Endothelial cell of umbilical vein (primary cell): Measurements from ENCODE around the gene KCNJ5. TPM values are rescaled to one million over a fixed set of nuclear protein-coding genes. Genes with fewer than 3 reads are reported as not detected.

Experiments used
- BruUV-seq: library from RNA; stranded (reverse); fragments of 400-500 nt; replicated peaks from 2 replicates; lab custom pipeline; 2021; lab: Mats Ljungman, UMichigan
- CTCF ChIA-PET: fragments of 300-600, 350-600 bp; sonication (Branson Sonifier 250); formaldehyde crosslinking; loops from one replicate; lab custom pipeline; 2021; ENCODE audit warnings: antibody characterized with exemption, inconsistent platforms; lab: Charles Lee
- POLR2A ChIA-PET: fragments of 300-600, 350-600 bp; sonication (Branson Sonifier 250); formaldehyde crosslinking; loops from one replicate; lab custom pipeline; 2021; ENCODE audit warnings: antibody characterized with exemption, inconsistent platforms; lab: Charles Lee
- DNase-seq: peaks from one replicate; pipeline ENCODE4 v3.0.0-alpha.2; 2011; ENCODE audit warnings: low read depth, low spot score
- FAIRE-seq: peaks from 2 replicates; lab custom pipeline; 2011; peaks lifted over from hg19 to GRCh38; lab: Jason Lieb, UNC
- H2AFZ ChIP-seq: 2 replicates; pipeline ENCODE4 v1.6.0; 2012; ENCODE audit warnings: low read depth, low read length, control low read depth, inconsistent platforms
- H3K27ac ChIP-seq: 2 replicates; pipeline ENCODE4 v1.5.1; 2011; ENCODE audit warnings: low read depth, mild to moderate bottlenecking, control low read depth, low read length, moderate library complexity; ENCODE audit not compliant: insufficient read depth
- H3K27me3 ChIP-seq, 2 experiments: 2 replicates each; pipeline versions ENCODE4 v1.6.0 to v1.6.1; 2011; ENCODE audit warnings: low read length in 2 of 2, mixed read lengths in 1 of 2; ENCODE audit not compliant: control insufficient read depth in 2 of 2, insufficient read depth in 2 of 2
- H3K36me3 ChIP-seq, 2 experiments: 2 replicates in 1 of 2; 3 replicates in 1 of 2; pipeline ENCODE4 v1.5.1; 2011; ENCODE audit warnings: low read length in 2 of 2, mild to moderate bottlenecking in 1 of 2, moderate library complexity in 1 of 2; ENCODE audit not compliant: control insufficient read depth in 2 of 2, insufficient read depth in 2 of 2; ENCODE audit errors: extremely low read depth in 1 of 2
- H3K4me1 ChIP-seq: 3 replicates; pipeline ENCODE4 v1.5.1; 2011; ENCODE audit warnings: mild to moderate bottlenecking, low read length; ENCODE audit not compliant: control insufficient read depth, insufficient read depth; ENCODE audit errors: extremely low read depth
- H3K4me2 ChIP-seq: 2 replicates; pipeline ENCODE4 v1.6.1; 2011; ENCODE audit warnings: low read length, control low read depth, mixed read lengths; ENCODE audit not compliant: insufficient read depth
- H3K4me3 ChIP-seq, 3 experiments: fragments of 200-600 bp in 1 of 3; sonication (generic), shearing (Covaris generic) in 1 of 3; replicated peaks in 1 of 3; 2 replicates each; pipeline ENCODE4 v1.5.1; 2011 to 2016; ENCODE audit warnings: control low read depth in 3 of 3, low read length in 3 of 3, mild to moderate bottlenecking in 2 of 3, inconsistent platforms in 1 of 3, low read depth in 1 of 3, moderate library complexity in 1 of 3; ENCODE audit not compliant: insufficient read depth in 1 of 3
- H3K79me2 ChIP-seq: 2 replicates; pipeline ENCODE4 v1.6.0; 2012; ENCODE audit warnings: low read length, inconsistent platforms; ENCODE audit not compliant: control insufficient read depth, insufficient read depth
- H3K9ac ChIP-seq: replicated peaks from 2 replicates; pipeline ENCODE3; 2011; ENCODE audit warnings: low read length, control low read depth; ENCODE audit not compliant: insufficient read depth; ENCODE audit errors: extremely low read depth
- H3K9me1 ChIP-seq: replicated peaks from 3 replicates; pipeline ENCODE4 v1.6.0; 2011; ENCODE audit warnings: mild to moderate bottlenecking, low read length; ENCODE audit not compliant: control insufficient read depth, insufficient read depth; ENCODE audit errors: extremely low read depth
- H3K9me3 ChIP-seq: replicated peaks from 2 replicates; pipeline ENCODE4 v1.5.1; 2012; ENCODE audit warnings: low read length, inconsistent platforms; ENCODE audit not compliant: control insufficient read depth, insufficient read depth
- H4K20me1 ChIP-seq: replicated peaks from 2 replicates; pipeline ENCODE3; 2011; ENCODE audit warnings: mild to moderate bottlenecking, low read length; ENCODE audit not compliant: control insufficient read depth, insufficient read depth; ENCODE audit errors: extremely low read depth
- EZH2 ChIP-seq: IDR thresholded peaks from 2 replicates; pipeline ENCODE4 v1.6.1; 2012; ENCODE audit warnings: borderline replicate concordance, low read depth, mild to moderate bottlenecking, moderate library complexity, low read length, inconsistent platforms; ENCODE audit not compliant: severe bottlenecking
- FOS ChIP-seq: IDR thresholded peaks from 2 replicates; pipeline ENCODE4 v1.6.1; 2011; ENCODE audit warnings: mild to moderate bottlenecking, low read length, moderate library complexity, borderline replicate concordance; ENCODE audit not compliant: insufficient read depth
- JUN ChIP-seq: IDR thresholded peaks from 2 replicates; pipeline ENCODE4 v1.6.1; 2011; ENCODE audit warnings: borderline replicate concordance, low read depth; ENCODE audit not compliant: insufficient read length, insufficient read depth
- POLR2A ChIP-seq: IDR thresholded peaks from 2 replicates; pipeline ENCODE4 v1.6.1; 2012; ENCODE audit warnings: low read depth, mild to moderate bottlenecking, control low read depth, low read length
- POLR2AphosphoS5 ChIP-seq: IDR thresholded peaks from 2 replicates; pipeline ENCODE4 v1.6.1; 2012; ENCODE audit warnings: low read depth, mild to moderate bottlenecking, control low read depth, low read length, moderate library complexity; ENCODE audit not compliant: insufficient read depth
- dilution Hi-C: fragments of 300-500 bp; cut with MboI; formaldehyde crosslinking; loops from one replicate; pipeline ENCODE4 v1.15.0; 2019; ENCODE audit warnings: low sequenced_read_pairs; ENCODE audit not compliant: extremely low pct_ligation_motif_present
- intact Hi-C: fragments of 100-400 bp; cut with micrococcal nuclease; formaldehyde crosslinking; loops from one replicate; pipeline ENCODE4 v1.10.0; 2022
- polyA plus RNA-seq, 4 experiments: library from polyadenylated mRNA; depleted of rRNA in 3 of 4; stranded (reverse) in 3 of 4; unstranded in 1 of 4; fragments of >200 nt; gene quantifications; 2 replicates each; pipeline versions ENCODE4 v1.2.1 to v1.2.3, GENCODE V29; 2011 to 2012; ENCODE audit warnings: missing spikeins in 1 of 4
- total RNA-seq: library from RNA; stranded (reverse); gene quantifications from 2 replicates; pipeline ENCODE4 v1.2.3, GENCODE V29; 2021
- TF ChIP-seq, protein P1 (sequence below): IDR thresholded peaks from 2 replicates; pipeline ENCODE4 v1.6.1; 2011; ENCODE audit not compliant: insufficient read depth, insufficient read length
- TF ChIP-seq, protein P2 (sequence below), 2 donors: IDR thresholded peaks; 1 replicate in 1 of 2; 2 replicates in 1 of 2; pipeline ENCODE4 v1.5.1; 2011; ENCODE audit warnings: low read length in 2 of 2, mild to moderate bottlenecking in 2 of 2, moderate library complexity in 2 of 2, control low read depth in 1 of 2, inconsistent platforms in 1 of 2, low read depth in 1 of 2; ENCODE audit not compliant: insufficient read depth in 1 of 2; ENCODE audit errors: extremely low read depth in 1 of 2

Gene KCNJ5
- total and polyA plus RNA-seq, 2 donors (not counting 3 experiments of a cell fraction or from before 2014, with no cell fraction given) = 0.13 TPM; not detected in 1

DNA sequence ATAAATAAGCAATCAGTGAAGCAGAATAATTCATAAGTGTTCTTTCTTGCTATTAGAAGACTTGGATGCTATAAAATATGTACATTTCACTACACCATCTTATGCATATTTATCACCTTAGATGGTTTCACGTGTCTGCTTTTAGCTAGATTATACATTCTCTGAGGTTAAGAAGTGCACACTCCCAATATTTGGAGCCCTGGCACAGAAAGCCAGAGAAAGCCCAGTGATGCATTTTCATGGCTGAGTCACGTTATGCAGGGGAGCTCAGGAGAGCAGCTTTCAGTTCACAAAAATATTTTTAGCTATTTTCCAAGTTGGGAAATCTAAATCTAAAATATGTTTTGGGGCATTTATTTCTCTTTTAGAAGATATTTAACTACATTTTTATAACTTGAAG is 56.6 kb downstream of the KCNJ5 start:
- no peak overlapping the region for H3K4me2 ChIP-seq
- dilution Hi-C loops = no loop called here
- no peaks in the 10 kb centered on the region for H4K20me1 ChIP-seq
- no peak overlapping the region for H3K27ac ChIP-seq
- no peaks in the 10 kb centered on the region for H3K36me3 ChIP-seq
- H3K9me1 ChIP-seq = no peaks in the 10 kb centered on the region
- no peak for TF ChIP-seq JUN
- no peak for TF ChIP-seq POLR2AphosphoS5
- TF ChIP-seq FOS = no peak
- no TSS peak for BruUV-seq
- intact Hi-C loops = no loop called here
- FAIRE-seq (no peak), DNase-seq (no peak)
- no peaks in the 10 kb centered on the region for H3K9me3 ChIP-seq
- CTCF ChIA-PET = interaction anchor here (1.0 to 17.4 kb wide), 10 partner anchors 8 to 775 kb away, joined by 3 to 951 read pairs (median 6); partner anchors contain the start of gene KCNJ5
- no peak overlapping the region for H2AFZ ChIP-seq
- H3K27me3 ChIP-seq = peaks cover 4 to 6% of the 10 kb centered on the region in 2 experiments
- POLR2A ChIA-PET = interaction anchor here (0.6 kb wide), 1 partner anchor 391 kb away, joined by 3 read pairs; no protein-coding TSS in a partner anchor
- H3K4me3 ChIP-seq = no peak overlapping the region
- no peak overlapping the region for H3K9ac ChIP-seq
- no peaks in the 10 kb centered on the region for H3K4me1 ChIP-seq
- no peaks in the 10 kb centered on the region for H3K79me2 ChIP-seq

DNA sequence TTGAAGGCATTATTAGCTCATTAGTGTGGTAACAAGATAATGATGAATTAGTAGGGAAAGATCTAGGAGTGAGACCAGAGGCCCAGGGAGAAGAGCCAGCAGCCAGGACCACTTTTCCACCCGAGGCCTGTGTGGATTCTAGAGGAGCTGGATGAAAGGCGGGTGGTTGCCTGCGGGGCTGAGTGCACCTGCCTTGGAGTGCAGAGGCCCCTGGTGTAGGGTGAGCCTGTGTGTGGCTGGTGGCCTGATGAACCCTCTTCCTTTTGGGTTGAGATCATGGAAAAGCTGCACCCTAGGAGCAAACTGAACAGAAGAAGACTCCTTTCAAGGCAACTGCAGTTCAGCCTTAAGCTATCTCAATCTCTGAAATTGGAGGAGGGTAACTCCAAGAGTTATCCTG is 57.4 kb downstream of the KCNJ5 start:
- intact Hi-C loops (no loop called here), dilution Hi-C loops (no loop called here)
- H3K9me1 ChIP-seq = no peaks in the 10 kb centered on the region
- FAIRE-seq (no peak), DNase-seq (peak; percentile 13)
- no peaks in the 10 kb centered on the region for H3K9me3 ChIP-seq
- no peak overlapping the region for H3K4me3 ChIP-seq
- no peak overlapping the region for H3K4me2 ChIP-seq
- H2AFZ ChIP-seq = no peak overlapping the region
- BruUV-seq = no TSS peak
- H3K27ac ChIP-seq = no peak overlapping the region
- H3K27me3 ChIP-seq = peaks cover 4 to 8% of the 10 kb centered on the region in 2 experiments
- H4K20me1 ChIP-seq = no peaks in the 10 kb centered on the region
- no peaks in the 10 kb centered on the region for H3K36me3 ChIP-seq
- no peaks in the 10 kb centered on the region for H3K4me1 ChIP-seq
- POLR2A ChIA-PET = no interaction called here
- H3K9ac ChIP-seq = no peak overlapping the region
- H3K79me2 ChIP-seq = no peaks in the 10 kb centered on the region
- CTCF ChIA-PET = interaction anchor here (0.5 to 17.4 kb wide), 16 partner anchors 8 to 791 kb away, joined by 3 to 951 read pairs (median 4); partner anchors contain the start of gene KCNJ5
- TF ChIP-seq JUN (no peak), EZH2 (no peak), POLR2A (no peak), POLR2AphosphoS5 (no peak)
- TF ChIP-seq, protein P1, sequence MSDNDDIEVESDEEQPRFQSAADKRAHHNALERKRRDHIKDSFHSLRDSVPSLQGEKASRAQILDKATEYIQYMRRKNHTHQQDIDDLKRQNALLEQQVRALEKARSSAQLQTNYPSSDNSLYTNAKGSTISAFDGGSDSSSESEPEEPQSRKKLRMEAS = no peak
- TF ChIP-seq, protein P2, sequence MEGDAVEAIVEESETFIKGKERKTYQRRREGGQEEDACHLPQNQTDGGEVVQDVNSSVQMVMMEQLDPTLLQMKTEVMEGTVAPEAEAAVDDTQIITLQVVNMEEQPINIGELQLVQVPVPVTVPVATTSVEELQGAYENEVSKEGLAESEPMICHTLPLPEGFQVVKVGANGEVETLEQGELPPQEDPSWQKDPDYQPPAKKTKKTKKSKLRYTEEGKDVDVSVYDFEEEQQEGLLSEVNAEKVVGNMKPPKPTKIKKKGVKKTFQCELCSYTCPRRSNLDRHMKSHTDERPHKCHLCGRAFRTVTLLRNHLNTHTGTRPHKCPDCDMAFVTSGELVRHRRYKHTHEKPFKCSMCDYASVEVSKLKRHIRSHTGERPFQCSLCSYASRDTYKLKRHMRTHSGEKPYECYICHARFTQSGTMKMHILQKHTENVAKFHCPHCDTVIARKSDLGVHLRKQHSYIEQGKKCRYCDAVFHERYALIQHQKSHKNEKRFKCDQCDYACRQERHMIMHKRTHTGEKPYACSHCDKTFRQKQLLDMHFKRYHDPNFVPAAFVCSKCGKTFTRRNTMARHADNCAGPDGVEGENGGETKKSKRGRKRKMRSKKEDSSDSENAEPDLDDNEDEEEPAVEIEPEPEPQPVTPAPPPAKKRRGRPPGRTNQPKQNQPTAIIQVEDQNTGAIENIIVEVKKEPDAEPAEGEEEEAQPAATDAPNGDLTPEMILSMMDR (IDR thresholded peaks at IDR 0.05; ENCODE audit: extremely low read depth in 1 of 2, insufficient read depth in 1 of 2, low read depth in 1 of 2, low read length in 2 of 2) = peak in 1 of 2 donors; percentile 30
